ENCODE data around the gene EMILIN1.

EMILIN1 gene

DNA sequence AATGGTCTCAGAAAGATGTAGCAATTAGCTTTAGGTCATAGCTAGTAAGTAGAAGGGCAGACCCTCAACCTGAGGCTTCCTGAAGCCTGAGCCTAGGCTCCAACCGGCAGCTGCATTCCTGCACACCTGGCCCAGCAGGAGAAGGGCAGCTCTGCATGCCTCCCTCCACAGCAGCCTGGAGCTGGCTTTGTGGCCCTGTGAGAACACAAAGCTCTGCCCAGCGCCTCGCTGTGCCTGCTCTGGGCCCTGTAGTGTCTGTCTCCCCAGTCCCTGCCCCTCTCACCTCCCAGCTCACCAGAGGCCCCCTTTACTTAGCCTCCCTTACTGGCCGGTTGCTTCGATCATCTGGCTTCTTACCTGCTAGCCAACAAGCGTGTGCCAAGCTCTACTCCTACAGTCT is 39.0 kb upstream of the EMILIN1 start:
- no peak overlapping the region for H3K4me3 ChIP-seq (ENCODE audit: low read length)
- TF ChIP-seq CTCF (IDR thresholded peaks at IDR 0.05; ENCODE audit: insufficient read depth, low read depth, low read length, missing control alignments), result no peak
- DNase-seq (ENCODE audit: low read depth), result no peak

GRCh38 chr2:27039871-27040270 is 38.5 kb upstream of the EMILIN1 start:
- H3K4me3 ChIP-seq (ENCODE audit: low read length), result no peak overlapping the region
- no peak for DNase-seq (ENCODE audit: low read depth)
- no peak for TF ChIP-seq CTCF (IDR thresholded peaks at IDR 0.05; ENCODE audit: insufficient read depth, low read depth, low read length, missing control alignments)

GRCh38 chr2:27040282-27040681 is 38.1 kb upstream of the EMILIN1 start:
- no peak overlapping the region for H3K4me3 ChIP-seq (ENCODE audit: low read length)
- DNase-seq (ENCODE audit: low read depth), result no peak
- no peak for TF ChIP-seq CTCF (IDR thresholded peaks at IDR 0.05; ENCODE audit: insufficient read depth, low read depth, low read length, missing control alignments)

DNA sequence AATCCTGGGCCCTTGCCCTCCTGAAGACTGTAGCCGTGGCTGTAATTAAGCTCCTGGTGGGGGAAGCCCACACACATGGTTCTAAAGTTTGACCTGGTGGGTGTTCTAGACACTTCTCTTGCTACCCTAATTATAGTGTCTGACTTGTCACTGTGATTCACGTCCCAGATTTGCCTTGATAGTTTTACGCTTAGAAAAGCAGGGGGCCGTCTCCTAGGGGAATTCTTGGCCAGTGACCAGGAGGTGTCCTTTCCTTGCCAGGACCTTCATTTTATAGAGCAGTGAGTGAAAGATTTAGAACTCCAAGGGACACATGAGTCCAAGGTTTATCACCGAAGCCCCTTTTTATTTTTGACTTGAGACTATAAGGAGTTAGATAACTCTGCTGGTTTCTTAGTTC is 36.7 kb upstream of the EMILIN1 start:
- no peak overlapping the region for H3K4me3 ChIP-seq (ENCODE audit: low read length)
- no peak for TF ChIP-seq CTCF (IDR thresholded peaks at IDR 0.05; ENCODE audit: insufficient read depth, low read depth, low read length, missing control alignments)
- DNase-seq (ENCODE audit: low read depth), result no peak

DNA sequence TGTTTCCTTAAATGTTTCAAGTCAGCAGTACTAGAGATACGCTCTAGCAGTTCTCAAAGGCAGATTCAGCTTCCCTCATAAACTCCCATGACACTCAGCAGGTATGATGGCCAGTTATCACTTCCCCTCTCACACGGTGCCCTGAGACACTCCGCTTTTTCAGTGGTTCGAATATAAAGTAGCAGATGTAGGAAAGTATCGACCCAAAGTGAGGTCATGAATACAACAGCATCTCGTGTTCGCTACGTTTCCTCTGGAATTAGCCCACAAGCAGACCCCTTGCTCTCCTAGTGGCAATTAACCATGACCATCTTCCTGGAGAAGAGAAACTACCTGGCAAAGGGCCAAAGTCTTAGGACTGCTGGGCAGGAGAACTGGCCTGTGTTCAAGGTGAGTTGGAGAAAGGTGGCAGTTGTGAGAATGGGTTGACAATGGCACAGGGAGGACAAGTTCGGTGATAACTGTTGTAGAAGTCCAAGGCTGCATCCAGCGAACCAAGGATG is 36.2 kb upstream of the EMILIN1 start:
- no peak overlapping the region for H3K4me3 ChIP-seq (ENCODE audit: low read length)
- TF ChIP-seq CTCF (IDR thresholded peaks at IDR 0.05; ENCODE audit: insufficient read depth, low read depth, low read length, missing control alignments), result no peak
- DNase-seq (ENCODE audit: low read depth), result no peak

DNA sequence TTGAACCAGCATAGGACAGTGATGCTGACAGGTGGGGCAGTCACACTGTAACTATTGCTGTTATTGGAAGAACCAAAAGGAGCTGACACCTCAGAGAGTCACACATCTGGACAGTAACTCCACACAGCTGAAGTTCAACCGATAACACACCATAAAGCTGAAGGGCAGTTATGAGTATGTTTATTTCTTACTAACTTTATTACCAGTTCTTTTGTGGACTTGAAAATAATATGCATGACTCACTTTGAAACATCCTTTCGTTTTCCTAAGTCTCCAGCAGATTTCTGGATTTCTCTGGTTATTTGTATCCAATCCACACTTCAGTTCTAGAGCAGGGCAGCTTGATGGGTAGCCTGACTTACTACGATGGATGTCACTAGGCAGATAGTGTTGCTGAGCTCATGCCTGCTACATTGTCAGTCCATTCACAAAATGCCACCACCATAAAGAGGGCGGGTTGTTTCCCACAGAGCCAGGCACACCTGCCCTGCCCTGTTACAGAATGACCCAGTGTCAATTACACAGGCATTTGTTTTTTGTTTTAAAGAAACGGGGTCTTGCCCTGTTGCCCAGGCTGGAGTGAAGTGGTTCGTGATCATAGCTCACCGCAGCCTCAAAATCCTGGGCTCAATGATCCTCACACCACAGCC is 35.3 kb upstream of the EMILIN1 start:
- no peak for DNase-seq (ENCODE audit: low read depth)
- TF ChIP-seq CTCF (IDR thresholded peaks at IDR 0.05; ENCODE audit: insufficient read depth, low read depth, low read length, missing control alignments), result no peak
- no peak overlapping the region for H3K4me3 ChIP-seq (ENCODE audit: low read length)
